Keratinocyte (primary cell): ENCODE data around the gene PTDSS2.

Source experiments
- CTCF ChIP-seq, 3 experiments: IDR thresholded peaks in 1 of 3; conservative IDR thresholded peaks in 1 of 3; optimal IDR thresholded peaks in 1 of 3; 2 replicates in 2 of 3; 3 replicates in 1 of 3; pipeline versions ENCODE3 to v1.5.1; 2011; ENCODE audit warnings: low read length in 3 of 3, mild to moderate bottlenecking in 3 of 3, moderate library complexity in 2 of 3, control low read depth in 1 of 3, inconsistent platforms in 1 of 3; ENCODE audit not compliant: insufficient read depth in 2 of 3; ENCODE audit errors: extremely low read depth in 1 of 3
- EZH2 ChIP-seq: IDR thresholded peaks from one replicate; pipeline ENCODE4 v1.6.1; 2012; ENCODE audit warnings: inconsistent platforms, mild to moderate bottlenecking, low read length, moderate library complexity

DNA sequence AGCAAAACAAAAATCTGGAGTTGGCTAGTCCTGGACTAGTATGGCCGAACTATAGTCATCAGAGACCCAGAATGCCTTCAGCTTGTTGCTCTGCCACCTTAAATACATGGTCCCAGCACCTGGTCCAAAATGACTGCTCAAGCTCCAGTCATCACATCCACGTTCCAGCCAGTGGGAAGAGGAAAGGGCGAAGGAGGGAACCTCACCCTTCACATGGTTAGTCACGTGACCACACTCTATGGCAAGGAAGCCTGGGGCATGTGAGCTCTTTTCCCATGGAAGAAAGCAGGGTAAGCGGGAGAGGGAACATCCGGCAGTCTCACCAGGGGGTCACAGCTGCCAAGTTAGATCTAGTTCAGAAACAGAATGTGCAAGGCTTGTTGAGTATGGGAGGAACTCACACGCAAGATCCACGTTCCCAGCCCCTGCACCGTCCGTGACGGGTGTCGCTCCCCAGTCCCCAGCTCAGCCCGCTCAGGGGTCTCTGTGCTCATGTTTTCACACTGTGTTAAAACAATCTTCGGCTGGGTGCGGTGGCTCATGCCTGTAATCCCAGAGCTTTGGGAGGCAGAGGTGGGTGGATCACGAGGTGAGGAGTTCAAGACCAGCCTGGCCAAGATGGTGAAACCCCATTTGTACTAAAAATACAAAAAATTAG lies 6.4 kb upstream of the PTDSS2 start:
- TF ChIP-seq CTCF (optimal IDR thresholded peaks at IDR 0.05 in 1 of 3, IDR thresholded peaks at IDR 0.05 in 1 of 3, conservative IDR thresholded peaks at IDR 0.05 in 1 of 3; ENCODE audit: extremely low read depth in 1 of 3, insufficient read depth in 2 of 3, low read length in 3 of 3): no peak
- TF ChIP-seq EZH2: no peak
